HG03575 (cell line): ENCODE results near the gene SEMA3G.

ENCODE experiments used
- ATAC-seq: cut with Tn5 transposase; IDR thresholded peaks from one replicate; pipeline ENCODE4 v1.9.1; 2021; ENCODE audit not compliant: unreplicated experiment, insufficient number of reproducible peaks, low FRiP score; ENCODE audit errors: extremely low read depth

SEMA3G gene

DNA sequence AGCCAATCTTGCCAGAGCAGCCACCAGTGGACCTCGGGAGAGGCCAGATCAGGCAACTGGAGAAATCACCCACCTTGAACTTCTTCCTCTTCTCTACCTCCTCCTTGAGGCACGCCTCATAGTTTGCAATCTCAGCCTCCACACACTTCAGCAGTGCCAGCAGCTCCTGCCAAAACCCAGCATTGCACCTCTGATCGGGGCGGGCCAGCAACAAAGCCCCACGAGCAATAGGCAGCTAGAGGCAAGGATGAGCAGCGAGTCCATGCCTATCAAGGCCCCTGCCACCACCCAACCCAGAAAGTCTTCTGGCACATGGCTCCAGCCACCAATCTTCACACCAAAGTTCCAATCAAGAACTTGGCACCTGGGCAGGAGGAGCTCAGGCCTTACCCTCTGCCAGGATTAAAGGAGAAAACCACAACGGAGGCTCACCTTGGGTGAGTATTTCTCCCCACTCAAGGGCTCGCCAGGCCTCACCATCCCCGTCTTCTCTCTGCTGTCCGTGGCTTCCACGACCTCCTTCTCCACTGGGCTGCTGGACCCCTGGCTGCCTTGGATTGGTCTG, 42.1 kb downstream of the SEMA3G start:
- ATAC-seq, result no peak

DNA sequence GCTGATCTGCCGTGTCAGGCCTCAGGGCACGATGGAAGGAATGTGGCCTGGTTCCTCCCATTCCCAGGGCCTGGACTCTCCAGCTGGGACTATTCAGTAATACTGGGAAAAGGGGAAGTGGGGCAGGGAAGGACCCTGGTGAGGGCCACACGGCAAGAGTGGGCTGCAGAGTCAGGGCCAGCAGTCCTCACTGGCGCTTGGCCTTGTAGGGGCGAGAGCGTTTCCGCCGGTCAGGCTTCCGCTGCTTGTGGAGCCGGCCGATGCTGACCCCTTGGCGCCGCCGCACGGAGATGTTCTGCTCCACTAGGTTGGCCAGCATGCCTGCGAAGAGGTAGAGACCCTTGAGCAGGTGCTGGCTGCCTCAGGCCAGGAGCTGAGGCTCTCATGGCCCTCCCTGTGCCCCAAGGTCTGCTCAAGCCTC, 42.8 kb downstream of the SEMA3G start:
- ATAC-seq, result no peak

DNA sequence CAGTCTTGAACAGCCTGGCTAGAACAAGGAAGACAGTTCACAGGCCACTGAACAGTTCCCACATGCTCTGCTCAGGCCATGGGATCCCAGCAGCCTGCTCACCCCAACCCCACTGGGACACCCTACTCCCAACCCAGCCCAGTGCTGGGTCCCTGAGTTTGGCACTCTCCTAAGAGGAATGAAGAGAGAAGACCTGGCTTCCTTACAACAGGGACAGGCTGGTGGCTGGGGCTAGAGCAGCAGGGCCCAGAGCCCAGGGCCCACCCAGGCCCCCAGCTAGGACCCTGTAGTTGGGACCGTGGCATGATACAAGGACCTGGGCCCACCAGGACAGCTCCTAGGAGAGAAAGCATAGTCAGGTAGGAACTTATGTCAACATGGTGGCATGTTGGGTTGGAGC, 43.4 kb downstream of the SEMA3G start:
- ATAC-seq, result no peak

DNA sequence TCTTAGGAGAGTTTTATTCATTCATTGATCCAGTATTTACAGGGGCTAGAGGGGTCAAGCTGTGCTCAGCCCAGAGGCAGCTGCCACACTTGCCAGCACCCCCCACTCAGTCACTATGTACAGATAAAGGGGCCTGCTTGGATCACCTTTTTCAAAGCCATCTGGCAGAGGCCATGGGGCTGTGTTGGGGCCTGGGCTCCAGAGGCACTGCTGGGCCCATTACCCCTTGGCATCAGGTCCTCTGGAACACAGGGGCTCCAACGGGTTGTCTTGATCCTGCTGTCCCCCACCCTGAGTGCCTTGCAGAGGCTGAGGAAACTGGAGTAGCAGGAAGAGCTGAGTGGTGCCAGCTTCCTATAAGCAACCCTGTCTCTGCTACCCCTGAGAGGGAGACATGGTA, 43.9 kb downstream of the SEMA3G start:
- ATAC-seq, result no peak

DNA sequence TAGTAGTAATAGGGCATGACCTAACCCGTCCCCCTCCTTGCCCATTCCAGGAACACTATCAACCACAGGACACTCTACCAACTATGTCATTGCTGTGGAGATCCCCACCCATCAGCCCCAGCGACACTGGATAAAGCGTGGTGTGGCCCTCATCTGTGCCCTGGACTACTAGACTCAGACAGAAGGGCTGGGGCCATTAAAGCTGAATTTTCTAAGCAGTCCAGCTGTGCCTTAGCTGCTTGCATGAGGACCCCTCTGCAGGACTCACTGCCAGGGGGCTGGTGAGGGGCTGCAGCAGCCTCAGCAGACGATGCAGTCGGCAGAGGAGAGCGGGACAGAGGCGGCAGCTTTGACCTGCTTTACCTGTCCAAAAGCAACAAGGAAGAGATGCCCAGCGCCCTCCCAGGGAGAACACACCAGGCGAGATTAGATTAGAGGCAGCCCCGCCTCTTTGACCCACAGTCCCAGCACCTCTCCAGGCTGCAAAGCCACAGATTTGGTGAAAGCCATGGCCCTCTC, 44.6 kb downstream of the SEMA3G start:
- no peak for ATAC-seq

DNA sequence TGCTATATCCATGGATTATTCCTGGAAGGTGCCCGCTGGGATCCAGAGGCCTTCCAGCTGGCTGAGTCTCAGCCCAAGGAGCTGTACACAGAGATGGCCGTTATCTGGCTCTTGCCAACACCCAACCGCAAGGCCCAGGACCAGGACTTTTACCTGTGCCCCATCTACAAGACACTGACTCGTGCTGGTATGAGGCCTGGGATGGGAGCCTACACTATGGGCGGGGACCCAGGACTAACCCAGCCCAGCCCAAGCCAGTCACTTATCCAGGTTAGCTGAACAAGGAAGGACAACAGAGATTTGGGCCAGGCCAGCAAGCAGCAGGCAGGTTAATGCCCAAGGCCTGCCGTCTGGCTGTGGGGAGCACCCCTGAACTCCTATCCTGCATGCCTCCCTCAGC, 45.3 kb downstream of the SEMA3G start:
- ATAC-seq, result no peak

DNA sequence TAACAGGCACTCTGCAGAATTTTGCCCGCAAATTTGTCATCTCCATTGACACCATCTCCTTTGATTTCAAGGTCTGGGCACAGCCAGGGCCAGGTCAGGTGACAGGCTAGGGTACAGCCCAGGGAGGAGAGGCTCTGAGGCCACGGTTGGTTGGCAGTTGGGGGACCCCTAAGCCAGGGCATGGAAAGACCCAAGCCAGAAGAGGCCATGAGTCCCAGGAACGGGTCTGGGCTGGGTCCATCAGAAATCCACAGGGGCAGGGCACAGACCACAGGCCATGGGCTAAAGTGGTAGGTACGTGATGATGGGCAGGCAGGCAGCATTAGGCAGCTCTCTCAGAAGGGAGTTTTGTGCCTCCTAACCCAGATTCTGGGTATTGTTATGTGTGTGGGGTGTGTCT, 45.8 kb downstream of the SEMA3G start:
- no peak for ATAC-seq

DNA sequence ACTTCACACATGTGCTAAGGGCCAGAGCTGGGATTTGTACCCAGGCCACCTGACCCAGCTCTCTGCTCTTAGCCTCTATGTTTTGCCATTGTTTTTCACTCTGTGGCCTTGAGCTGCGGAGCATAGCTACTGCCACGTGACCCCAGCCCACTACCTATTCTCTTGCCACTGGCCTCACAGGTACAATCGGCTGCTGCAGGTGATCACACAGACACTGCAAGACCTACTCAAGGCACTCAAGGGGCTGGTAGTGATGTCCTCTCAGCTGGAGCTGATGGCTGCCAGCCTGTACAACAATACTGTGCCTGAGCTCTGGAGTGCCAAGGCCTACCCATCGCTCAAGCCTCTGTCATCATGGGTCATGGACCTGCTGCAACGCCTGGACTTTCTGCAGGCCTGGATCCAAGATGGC, 46.2 kb downstream of the SEMA3G start:
- ATAC-seq, result no peak

DNA sequence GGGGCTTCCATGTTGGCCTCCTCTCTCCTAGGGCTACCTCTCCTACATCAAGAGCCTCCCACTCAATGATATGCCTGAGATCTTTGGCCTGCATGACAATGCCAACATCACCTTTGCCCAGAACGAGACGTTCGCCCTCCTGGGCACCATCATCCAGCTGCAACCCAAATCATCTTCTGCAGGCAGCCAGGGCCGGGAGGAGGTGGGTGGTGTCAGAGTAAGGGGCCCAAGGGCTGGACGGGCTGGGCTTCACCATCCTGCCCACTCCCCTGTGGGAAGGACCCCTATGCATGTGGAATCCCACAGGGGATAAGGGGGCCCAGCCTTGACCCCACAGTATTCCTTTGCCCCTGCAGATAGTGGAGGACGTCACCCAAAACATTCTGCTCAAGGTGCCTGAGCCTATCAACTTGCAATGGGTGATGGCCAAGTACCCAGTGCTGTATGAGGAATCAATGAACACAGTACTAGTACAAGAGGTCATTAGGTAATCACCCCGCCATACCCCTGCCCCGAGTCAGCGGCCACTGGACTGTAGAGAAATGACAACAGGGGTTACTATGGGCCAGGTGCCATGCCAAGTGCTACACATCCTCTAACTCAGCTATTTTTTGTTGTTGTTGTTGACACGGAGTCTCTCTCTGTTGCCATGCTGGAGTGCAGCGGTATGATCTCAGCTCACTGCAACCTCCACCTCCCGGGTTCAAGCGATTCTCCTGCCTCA, 47.1 kb downstream of the SEMA3G start:
- ATAC-seq, result no peak

DNA sequence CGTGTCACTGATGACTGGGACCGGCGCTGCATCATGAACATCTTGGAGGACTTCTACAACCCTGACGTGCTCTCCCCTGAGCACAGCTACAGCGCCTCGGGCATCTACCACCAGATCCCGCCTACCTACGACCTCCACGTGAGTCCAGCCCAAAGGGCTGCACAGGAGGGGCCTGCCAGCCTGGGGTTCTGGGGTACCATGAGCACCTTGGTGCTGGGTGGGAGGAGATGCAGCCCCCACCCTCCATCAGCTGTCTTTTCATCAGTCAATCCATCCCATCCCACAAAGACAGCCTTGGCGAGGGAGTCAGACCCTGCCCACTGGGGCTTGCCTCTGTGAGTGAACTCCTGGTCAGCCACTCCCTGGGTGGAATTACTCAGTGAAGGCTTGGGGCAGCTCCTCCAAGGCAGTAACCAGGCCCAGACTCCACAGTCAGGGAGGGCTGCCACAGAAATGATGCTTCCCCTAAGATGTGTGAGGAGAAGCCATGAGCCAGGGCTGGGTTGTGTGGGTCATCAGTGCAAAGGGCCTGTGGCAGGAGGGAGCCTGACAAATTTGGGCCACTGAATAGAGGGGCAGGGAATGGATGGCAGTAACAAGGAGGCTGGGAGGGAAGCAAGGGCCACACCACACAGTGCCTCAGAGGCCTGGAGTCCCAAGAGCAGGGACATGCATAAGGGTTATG, 47.9 kb downstream of the SEMA3G start:
- ATAC-seq, result no peak

DNA sequence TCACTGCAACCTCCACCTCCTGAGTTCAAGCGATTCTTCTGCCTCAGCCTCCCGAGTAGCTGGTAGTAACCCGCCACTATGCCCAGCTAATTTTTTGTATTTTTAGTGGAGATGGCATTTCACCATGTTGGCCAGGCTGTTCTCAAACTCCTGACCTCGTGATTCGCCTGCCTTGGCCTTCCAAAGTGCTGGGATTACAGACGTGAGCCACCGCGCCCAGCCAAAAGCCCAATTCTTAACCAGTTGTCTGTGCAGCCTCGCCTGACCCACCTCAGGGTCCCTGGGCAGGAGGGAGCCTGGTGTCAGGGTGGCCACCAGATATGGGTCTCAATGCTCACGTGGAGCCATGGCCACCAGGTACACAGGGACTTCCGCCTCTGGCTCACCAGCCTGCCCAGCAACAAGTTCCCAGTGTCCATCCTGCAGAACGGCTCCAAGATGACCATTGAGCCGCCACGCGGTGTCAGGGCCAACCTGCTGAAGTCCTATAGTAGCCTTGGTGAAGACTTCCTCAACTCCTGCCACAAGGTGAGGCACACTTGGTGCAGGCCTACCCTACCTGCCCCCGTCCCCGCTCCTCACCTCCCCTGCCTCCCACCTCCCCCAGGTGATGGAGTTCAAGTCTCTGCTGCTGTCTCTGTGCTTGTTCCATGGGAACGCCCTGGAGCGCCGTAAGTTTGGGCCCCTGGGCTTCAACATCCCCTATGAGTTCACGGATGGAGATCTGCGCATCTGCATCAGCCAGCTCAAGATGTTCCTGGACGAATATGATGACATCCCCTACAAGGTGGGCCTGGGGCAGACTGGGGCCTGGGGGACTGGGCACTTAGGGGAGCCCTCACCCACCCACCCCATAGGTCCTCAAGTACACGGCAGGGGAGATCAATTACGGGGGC, 48.6 kb downstream of the SEMA3G start:
- ATAC-seq, result no peak

DNA sequence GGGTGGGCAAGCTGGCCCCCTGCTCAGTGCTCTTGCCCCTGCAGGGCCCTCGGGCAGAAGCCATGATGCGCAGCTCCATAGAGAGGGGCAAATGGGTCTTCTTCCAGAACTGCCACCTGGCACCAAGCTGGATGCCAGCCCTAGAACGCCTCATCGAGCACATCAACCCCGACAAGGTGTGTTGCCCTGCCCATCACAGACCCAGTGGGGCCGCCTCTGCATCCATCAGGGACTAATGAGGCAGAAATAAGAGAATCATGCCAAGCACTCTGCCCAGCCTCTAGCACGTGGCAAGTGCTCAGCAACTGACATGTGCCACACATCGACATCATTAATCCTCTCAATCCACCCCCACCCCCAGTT, 49.4 kb downstream of the SEMA3G start:
- ATAC-seq, result no peak

DNA sequence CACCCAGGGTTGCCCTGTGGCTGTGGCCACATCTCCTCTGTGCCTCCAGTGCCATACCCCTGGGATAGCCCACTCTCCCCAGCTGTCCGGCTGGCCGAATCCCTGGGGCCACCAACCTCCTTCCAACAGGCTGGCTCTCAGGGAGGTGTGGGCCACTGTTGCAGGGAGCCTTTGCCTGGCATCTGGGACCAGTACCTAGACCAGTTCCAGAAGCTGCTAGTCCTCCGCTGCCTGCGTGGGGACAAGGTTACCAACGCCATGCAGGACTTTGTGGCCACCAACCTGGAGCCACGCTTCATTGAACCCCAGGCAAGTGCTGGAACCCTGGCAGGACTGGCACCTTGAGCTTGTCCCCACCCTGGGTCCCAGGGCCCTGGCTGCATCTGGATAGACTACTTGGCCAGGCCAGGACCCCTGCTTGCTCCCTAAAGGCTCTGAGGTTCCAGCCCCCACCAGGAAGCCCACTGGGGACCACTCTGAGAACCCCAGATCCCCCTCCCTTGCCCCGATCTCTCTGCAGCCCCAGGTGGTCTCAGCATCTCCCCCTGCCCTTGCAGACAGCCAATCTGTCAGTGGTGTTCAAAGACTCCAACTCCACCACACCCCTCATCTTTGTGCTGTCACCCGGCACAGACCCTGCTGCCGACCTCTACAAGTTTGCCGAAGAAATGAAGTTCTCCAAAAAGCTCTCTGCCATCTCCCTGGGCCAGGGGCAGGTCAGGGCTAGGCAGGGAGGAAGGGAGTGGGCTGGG, 50.0 kb downstream of the SEMA3G start:
- no peak for ATAC-seq

DNA sequence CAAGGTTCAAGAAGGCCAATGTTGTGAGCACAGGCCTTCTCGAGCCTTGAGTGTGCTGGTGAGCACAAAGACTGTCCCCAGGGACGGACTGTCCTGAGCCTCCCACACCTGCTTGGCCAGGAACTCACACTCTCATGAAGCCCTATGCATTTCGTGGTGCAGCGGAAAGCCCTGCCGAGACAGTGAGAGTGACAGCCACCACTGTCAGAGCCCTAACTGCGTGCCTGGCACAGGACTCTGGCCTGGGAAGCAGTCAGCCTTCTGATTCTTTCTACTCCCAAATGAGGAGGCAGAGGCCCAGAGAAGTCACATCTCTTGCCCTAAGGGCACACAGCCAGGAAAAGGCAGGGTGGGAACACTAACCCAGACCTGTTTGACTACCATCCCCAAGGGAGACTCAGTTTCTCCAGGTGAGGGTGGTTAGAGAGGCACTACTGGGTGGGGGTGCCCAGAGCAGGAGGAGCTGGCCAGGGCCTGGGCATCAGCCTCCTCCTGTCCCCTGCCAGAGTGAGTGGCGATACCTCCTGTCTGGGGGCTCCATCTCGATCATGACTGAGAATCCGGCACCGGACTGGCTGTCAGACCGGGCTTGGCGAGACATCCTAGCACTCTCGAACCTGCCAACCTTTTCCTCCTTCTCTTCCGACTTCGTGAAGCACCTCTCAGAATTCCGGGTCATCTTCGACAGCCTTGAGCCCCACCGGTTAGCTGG, 50.8 kb downstream of the SEMA3G start:
- no peak for ATAC-seq

DNA sequence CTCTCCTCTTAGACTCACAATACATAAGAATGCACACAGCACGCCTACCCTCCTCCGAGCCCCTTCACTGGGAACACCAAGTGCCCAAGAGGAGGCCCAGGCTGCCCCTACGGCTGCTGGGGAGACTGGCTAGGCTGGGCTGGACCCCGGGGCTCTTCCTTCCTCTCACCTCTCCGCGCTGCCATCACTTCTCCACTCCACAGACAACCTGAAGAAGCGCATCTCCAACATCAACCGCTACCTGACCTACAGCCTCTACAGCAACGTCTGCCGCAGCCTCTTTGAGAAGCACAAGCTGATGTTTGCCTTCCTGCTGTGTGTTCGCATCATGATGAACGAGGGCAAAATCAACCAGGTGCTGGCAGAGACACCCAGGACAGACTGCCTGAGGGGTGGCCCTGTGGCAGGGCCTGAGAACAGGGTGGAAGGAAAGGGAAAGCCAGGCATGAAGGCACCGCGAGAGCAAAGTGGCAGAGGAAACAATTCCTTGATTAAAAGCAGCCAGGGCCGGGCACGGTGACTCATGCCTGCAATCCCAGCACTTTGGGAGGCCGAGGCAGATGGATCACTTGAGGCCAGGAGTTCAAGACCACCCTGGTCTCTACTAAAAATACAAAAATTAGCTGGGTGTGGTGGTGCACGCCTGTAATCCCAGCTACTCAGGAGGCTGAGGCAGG, 51.6 kb downstream of the SEMA3G start:
- ATAC-seq, result no peak

DNA sequence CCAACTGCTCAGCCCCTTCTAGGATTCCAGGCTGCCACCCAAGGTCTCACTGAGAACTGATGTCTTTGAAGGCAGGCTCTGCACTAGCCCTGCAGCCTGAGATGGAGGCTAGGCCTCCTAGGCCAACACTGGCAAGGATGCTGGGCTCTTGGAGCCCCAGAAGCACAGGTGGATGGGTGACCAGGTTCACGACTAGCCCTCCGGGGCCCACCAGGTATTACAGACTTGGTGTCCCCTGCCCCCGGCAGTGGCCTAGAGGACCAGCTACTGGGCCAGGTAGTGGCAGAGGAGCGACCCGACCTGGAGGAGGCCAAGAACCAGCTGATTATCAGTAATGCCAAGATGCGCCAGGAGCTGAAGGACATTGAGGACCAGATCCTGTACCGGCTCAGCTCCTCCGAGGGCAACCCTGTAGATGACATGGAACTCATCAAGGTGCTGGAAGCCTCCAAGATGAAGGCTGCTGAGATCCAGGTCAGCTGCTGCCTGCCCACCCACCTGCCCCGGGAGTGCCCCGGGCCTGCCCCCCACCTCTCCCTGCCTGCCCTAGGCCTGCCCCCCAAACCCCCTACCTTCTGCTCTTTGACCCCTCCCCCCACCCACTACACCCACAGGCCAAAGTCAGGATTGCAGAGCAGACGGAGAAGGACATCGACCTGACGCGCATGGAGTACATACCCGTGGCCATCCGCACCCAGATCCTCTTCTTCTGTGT, 52.5 kb downstream of the SEMA3G start:
- no peak for ATAC-seq

DNA sequence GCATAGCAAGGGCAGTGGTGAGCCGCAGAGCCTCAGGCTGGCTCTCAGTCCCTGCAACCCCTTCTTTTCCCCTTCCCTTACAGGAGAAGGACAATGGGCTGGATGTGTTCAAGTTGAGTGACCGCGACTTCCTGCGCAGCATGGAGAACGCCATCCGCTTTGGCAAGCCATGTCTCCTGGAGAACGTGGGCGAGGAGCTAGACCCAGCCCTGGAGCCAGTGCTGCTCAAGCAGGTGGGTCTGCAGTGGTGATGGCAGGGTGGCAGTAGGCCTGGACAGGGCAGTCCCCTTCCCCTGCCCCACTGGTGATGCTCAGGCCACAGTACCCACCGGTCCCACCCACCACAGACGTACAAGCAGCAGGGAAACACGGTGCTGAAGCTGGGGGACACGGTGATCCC, 53.8 kb downstream of the SEMA3G start:
- ATAC-seq, result no peak
